Measurements from ENCODE around the gene TNIP1. TPM values are rescaled to one million over a fixed set of nuclear protein-coding genes. Genes with fewer than 3 reads are reported as not detected.

Gene TNIP1
- total and polyA plus RNA-seq, 8 donors = 45.1 to 136 (median 104) TPM

DNA sequence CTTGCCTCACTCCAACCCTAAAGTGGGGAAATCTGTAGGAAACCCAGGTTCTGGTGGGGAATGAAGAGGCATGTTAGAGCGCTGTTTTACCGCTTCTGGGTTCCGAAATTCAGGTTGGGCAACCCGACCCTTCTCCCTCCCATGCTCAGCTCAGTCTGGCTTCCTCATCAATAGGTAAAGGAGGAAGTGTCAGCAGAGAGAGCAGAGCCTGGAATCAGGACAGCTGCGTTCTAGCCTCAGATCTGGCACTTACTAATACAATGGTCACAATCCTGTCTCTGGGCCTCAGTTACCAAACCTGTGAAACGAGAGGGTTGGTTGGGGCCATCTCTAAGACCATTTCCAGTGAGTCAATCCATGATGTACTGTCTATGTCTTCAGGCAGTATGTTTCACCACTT lies 16.2 kb upstream of the TNIP1 start:
- TF ChIP-seq, protein P1, sequence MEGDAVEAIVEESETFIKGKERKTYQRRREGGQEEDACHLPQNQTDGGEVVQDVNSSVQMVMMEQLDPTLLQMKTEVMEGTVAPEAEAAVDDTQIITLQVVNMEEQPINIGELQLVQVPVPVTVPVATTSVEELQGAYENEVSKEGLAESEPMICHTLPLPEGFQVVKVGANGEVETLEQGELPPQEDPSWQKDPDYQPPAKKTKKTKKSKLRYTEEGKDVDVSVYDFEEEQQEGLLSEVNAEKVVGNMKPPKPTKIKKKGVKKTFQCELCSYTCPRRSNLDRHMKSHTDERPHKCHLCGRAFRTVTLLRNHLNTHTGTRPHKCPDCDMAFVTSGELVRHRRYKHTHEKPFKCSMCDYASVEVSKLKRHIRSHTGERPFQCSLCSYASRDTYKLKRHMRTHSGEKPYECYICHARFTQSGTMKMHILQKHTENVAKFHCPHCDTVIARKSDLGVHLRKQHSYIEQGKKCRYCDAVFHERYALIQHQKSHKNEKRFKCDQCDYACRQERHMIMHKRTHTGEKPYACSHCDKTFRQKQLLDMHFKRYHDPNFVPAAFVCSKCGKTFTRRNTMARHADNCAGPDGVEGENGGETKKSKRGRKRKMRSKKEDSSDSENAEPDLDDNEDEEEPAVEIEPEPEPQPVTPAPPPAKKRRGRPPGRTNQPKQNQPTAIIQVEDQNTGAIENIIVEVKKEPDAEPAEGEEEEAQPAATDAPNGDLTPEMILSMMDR (IDR thresholded peaks at IDR 0.05) = no peak
- TF ChIP-seq EP300 (IDR thresholded peaks at IDR 0.05) = no peak
- no peak for TF ChIP-seq POLR2AphosphoS5 (IDR thresholded peaks at IDR 0.05)
- TF ChIP-seq POLR2A (IDR thresholded peaks at IDR 0.05) = no peak
- 76 to 95% (median 80%) methylated on average over 6 of the region's 6 CpGs for WGBS, 5 donors
- Histone ChIP-seq H3K4me3 (no peak overlapping the region), H3K36me3 (peaks cover 7 to 20% (median 17%) of the 10 kb centered on the region in 4 donors), H3K27ac (peak overlapping the region in 3 of 5 donors; percentile 14 to 83 (median 73)), H3K27me3 (no peaks in the 10 kb centered on the region), H3K9me3 (no peaks in the 10 kb centered on the region), H3K4me1 (peaks cover 48 to 96% (median 69%) of the 10 kb centered on the region in 4 donors)
- intact Hi-C loops (cut with DNase I; ENCODE audit: low total_unique reads) = no loop called here
- no peak for DNase-seq

GRCh38 chr5:151096001-151096373 lies 15.2 kb upstream of the TNIP1 start:
- no peak for TF ChIP-seq EP300 (IDR thresholded peaks at IDR 0.05)
- TF ChIP-seq POLR2A (IDR thresholded peaks at IDR 0.05) = no peak
- TF ChIP-seq, protein P1 (IDR thresholded peaks at IDR 0.05) = no peak
- TF ChIP-seq POLR2AphosphoS5 (IDR thresholded peaks at IDR 0.05) = no peak
- intact Hi-C loops (cut with DNase I; ENCODE audit: low total_unique reads) = no loop called here
- Histone ChIP-seq H3K4me1 (peaks cover 39 to 85% (median 59%) of the 10 kb centered on the region in 4 donors), H3K36me3 (peaks cover 0 to 9% (median 9%) of the 10 kb centered on the region in 4 donors), H3K27ac (peak overlapping the region; percentile 37 to 84 (median 73)), H3K27me3 (no peaks in the 10 kb centered on the region), H3K4me3 (no peak overlapping the region), H3K9me3 (no peaks in the 10 kb centered on the region)
- DNase-seq = peak in 1 of 2 donors; percentile 49
- 71 to 91% (median 88%) methylated on average over 6 of the region's 6 CpGs for WGBS, 5 donors

- intact Hi-C loops (cut with DNase I; ENCODE audit: low total_unique reads) = no loop called here
- peak overlapping the region; percentile 37 to 84 (median 73) for H3K27ac ChIP-seq
- WGBS, 5 donors = 47 to 54% (median 53%) methylated on average over 5 of the region's 5 CpGs
- H3K9me3 ChIP-seq = no peaks in the 10 kb centered on the region
- H3K27me3 ChIP-seq = no peaks in the 10 kb centered on the region
- peaks cover 0 to 5% (median 4%) of the 10 kb centered on the region in 4 donors for H3K36me3 ChIP-seq
- peak; percentile 60 to 87 for DNase-seq
- H3K4me1 ChIP-seq = peaks cover 34 to 80% (median 55%) of the 10 kb centered on the region in 4 donors
- TF ChIP-seq, protein P1 (IDR thresholded peaks at IDR 0.05) = no peak
- no peak for TF ChIP-seq POLR2A (IDR thresholded peaks at IDR 0.05)
- TF ChIP-seq EP300 (IDR thresholded peaks at IDR 0.05) = no peak
- TF ChIP-seq POLR2AphosphoS5 (IDR thresholded peaks at IDR 0.05) = peak in 2 of 3 donors; percentile 52 to 82
- no peak overlapping the region for H3K4me3 ChIP-seq
Observed at GRCh38 chr5:151095341-151096000, 14.6 kb upstream of the TNIP1 start.

DNA sequence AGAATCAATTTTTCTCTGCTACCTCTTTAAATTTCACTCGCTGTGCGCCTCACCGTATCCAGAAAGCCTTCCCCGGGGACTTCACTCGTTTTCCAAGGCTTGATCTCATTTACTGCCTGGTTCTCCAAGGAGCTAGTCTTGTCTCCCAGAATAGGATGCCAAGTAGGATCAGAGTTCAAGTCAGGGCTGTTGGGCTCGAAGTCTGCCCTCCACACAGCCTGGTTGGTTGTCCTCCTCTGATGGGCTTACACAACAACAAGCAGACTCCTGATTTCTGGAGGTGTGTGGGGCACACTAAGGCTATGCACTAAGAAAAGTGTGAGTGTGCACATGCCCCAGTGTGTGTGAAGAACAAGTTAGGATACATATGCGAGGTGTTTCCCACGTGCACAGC lies 14.0 kb upstream of the TNIP1 start:
- no peaks in the 10 kb centered on the region for H3K27me3 ChIP-seq
- peak overlapping the region; percentile 20 to 84 (median 73) for H3K27ac ChIP-seq
- no peak for TF ChIP-seq POLR2AphosphoS5 (IDR thresholded peaks at IDR 0.05)
- TF ChIP-seq, protein P1 (IDR thresholded peaks at IDR 0.05) = no peak
- TF ChIP-seq POLR2A (IDR thresholded peaks at IDR 0.05) = no peak
- no peak for TF ChIP-seq EP300 (IDR thresholded peaks at IDR 0.05)
- intact Hi-C loops (cut with DNase I; ENCODE audit: low total_unique reads) = no loop called here
- peaks cover 28 to 74% (median 49%) of the 10 kb centered on the region in 4 donors for H3K4me1 ChIP-seq
- H3K9me3 ChIP-seq = no peaks in the 10 kb centered on the region
- H3K4me3 ChIP-seq = no peak overlapping the region
- peak in 1 of 2 donors; percentile 41 for DNase-seq
- 49 to 65% (median 61%) methylated on average over 8 of the region's 8 CpGs for WGBS, 5 donors
- no peaks in the 10 kb centered on the region for H3K36me3 ChIP-seq

Measured in stomach (tissue), 9 donors.